ENCODE data around the gene TEAD4. TPM values are rescaled to one million over a fixed set of nuclear protein-coding genes. Genes with fewer than 3 reads are reported as not detected.

The TEAD4 gene
- total and polyA plus RNA-seq, 2 donors (not counting 1 experiment from before 2014, with no cell fraction given) = not detected

- DNase-seq (no peak), ATAC-seq (ENCODE audit: low read depth) (no peak)
- Histone ChIP-seq H3K4me2 (replicated peaks; ENCODE audit: low read depth, low read length, poor library complexity, severe bottlenecking) (no peak overlapping the region), H3K4me1 (ENCODE audit: control insufficient read depth in 2 of 2, insufficient read depth in 2 of 2, low read length in 2 of 2) (no peaks in the 10 kb centered on the region), H4K20me1 (ENCODE audit: control insufficient read depth, insufficient read depth, low read length, poor library complexity, severe bottlenecking) (no peaks in the 10 kb centered on the region), H2AFZ (ENCODE audit: insufficient read depth, low read depth, low read length, poor library complexity, severe bottlenecking) (no peak overlapping the region), H3K27me3 (replicated peaks in 1 of 4; ENCODE audit: control extremely low read depth in 1 of 4, control insufficient read depth in 3 of 4, insufficient read depth in 4 of 4, low read length in 3 of 4) (no peaks in the 10 kb centered on the region), H3K36me3 (replicated peaks in 1 of 2; ENCODE audit: control extremely low read depth in 1 of 2, control insufficient read depth in 1 of 2, extremely low read depth in 1 of 2, insufficient read depth in 2 of 2, low read length in 1 of 2) (no peaks in the 10 kb centered on the region), H3K27ac (ENCODE audit: low read length in 2 of 2) (no peak overlapping the region), H3K9me3 (ENCODE audit: control extremely low read depth in 1 of 3, control insufficient read depth in 2 of 3, insufficient read depth in 1 of 3, low read length in 2 of 3) (no peaks in the 10 kb centered on the region), H3K4me3 (ENCODE audit: control extremely low read depth in 1 of 5, extremely low read depth in 1 of 5, insufficient read depth in 1 of 5, low read depth in 2 of 5, low read length in 4 of 5) (no peak overlapping the region), H3K79me2 (ENCODE audit: control insufficient read depth, insufficient read depth, low read length) (no peaks in the 10 kb centered on the region), H3K9ac (ENCODE audit: low read length) (no peak overlapping the region)
- CTCF ChIA-PET = no interaction called here
- Mint-ChIP-seq H3K27ac (no peak overlapping the region), H3K4me1 (no peaks in the 10 kb centered on the region), H3K27me3 (no peaks in the 10 kb centered on the region), H3K4me3 (no peak overlapping the region), H3K9me3 (ENCODE audit: insufficient read depth) (no peaks in the 10 kb centered on the region)
- TF ChIP-seq CTCF (IDR thresholded peaks at IDR 0.05) = no peak
- no peak for TF ChIP-seq EZH2 (IDR thresholded peaks at IDR 0.05; ENCODE audit: borderline replicate concordance, insufficient read depth, low read depth, low read length, poor library complexity, severe bottlenecking)
- WGBS (ENCODE audit: insufficient coverage) = 74% methylated on average over 2 of the region's 5 CpGs
- intact Hi-C loops (cut with micrococcal nuclease) = no loop called here
- POLR2A ChIA-PET = no interaction called here
These were observed 130.4 kb downstream of the TEAD4 start for GRCh38 chr12:3089588-3089987.

Small RNA genes lying within 50 kb of the gene (small RNA-seq; reads per million reads assigned to genes)
- gene RNU6-1315P (ENCODE audit: insufficient read length, low read depth, low replicate concordance) = not detected

Other genes with a start within 250 kb of the TEAD4 start
- 56.7 and 57.5 TPM in 2 replicates for gene FKBP4, start 164.4 kb upstream of the TEAD4 start, total RNA-seq
- gene FKBP4, start 164.4 kb upstream of the TEAD4 start, polyA plus RNA-seq = 19.3 and 28.1 TPM in 2 replicates
- 137 and 145 TPM in 2 replicates for gene ITFG2, start 146.7 kb upstream of the TEAD4 start, total RNA-seq
- 73.0 and 88.2 TPM in 2 replicates for gene ITFG2, start 146.7 kb upstream of the TEAD4 start, polyA plus RNA-seq
- gene NRIP2, start 124.4 kb upstream of the TEAD4 start, total RNA-seq = not detected in 2 replicates
- gene NRIP2, start 124.4 kb upstream of the TEAD4 start, polyA plus RNA-seq = not detected in 2 replicates
- not detected in 2 replicates for gene TEX52, start 102.4 kb upstream of the TEAD4 start, total RNA-seq
- gene TEX52, start 102.4 kb upstream of the TEAD4 start, polyA plus RNA-seq = not detected in 2 replicates
- gene FOXM1, start 82.2 kb upstream of the TEAD4 start, total RNA-seq = 0.51 and 0.84 TPM in 2 replicates
- 0.67 and 0.74 TPM in 2 replicates for gene FOXM1, start 82.2 kb upstream of the TEAD4 start, polyA plus RNA-seq
- gene RHNO1, start 82.2 kb upstream of the TEAD4 start, total RNA-seq = 13.5 and 15.0 TPM in 2 replicates
- 12.8 and 13.3 TPM in 2 replicates for gene RHNO1, start 82.2 kb upstream of the TEAD4 start, polyA plus RNA-seq
- 8.1 and 8.3 TPM in 2 replicates for gene TULP3, start 68.5 kb upstream of the TEAD4 start, total RNA-seq
- gene TULP3, start 68.5 kb upstream of the TEAD4 start, polyA plus RNA-seq = 9.2 and 12.3 TPM in 2 replicates
- 0.37 and 0.49 TPM in 2 replicates for gene TSPAN9, start 118.0 kb downstream of the TEAD4 start, total RNA-seq
- 0.15 and 0.56 TPM in 2 replicates for gene TSPAN9, start 118.0 kb downstream of the TEAD4 start, polyA plus RNA-seq

Measured in B cell (primary cell).